ENCODE measurements around the gene MAEA. TPM values are rescaled to one million over a fixed set of nuclear protein-coding genes. Genes with fewer than 3 reads are reported as not detected.

Gene MAEA
- total and polyA plus RNA-seq, 10 of the 15 experiments (the other 5 are each of a cell fraction or from before 2014, with no cell fraction given) = 3.6 to 67.1 (median 54.6) TPM

DNA sequence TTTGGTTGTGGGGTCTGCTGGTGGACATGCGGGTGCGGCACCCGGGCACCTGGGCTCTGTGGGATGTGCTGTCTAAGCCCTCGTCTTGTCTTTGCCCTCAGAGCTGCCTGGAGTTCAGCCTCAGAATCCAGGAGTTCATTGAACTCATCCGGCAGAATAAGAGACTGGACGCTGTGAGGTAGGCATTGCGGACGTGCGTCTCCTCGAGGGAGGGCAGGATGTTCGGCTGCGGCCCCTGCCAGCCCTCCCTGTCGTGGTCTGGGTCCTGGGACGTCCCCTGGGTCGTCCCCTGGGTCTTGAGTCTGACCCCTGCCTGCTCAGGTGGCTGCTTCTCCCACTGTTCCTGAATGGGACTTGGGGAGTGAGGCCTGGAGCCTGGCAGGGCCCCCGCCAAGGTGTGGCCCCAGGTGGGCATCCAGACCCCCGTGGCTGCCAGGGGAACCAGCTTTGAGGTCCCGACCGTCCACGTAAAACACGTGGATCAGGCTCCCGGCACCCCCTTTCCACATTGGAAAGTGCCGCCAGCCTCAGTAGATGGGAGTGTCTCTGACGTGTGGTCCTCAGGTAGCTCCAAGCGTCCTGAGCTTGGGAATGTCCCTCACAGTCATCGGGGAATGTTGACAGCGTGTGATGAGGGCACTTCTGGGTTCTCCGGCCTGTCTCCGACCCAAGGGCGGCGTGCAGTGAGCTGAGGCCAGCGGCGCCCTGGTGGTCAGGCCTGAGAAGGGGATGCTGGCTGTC is 38.0 kb downstream of the MAEA start:
- H3K4me3 ChIP-seq = no peak overlapping the region
- intact Hi-C loops (cut with micrococcal nuclease; ENCODE audit: unreplicated experiment) = no loop called here
- H3K4me2 ChIP-seq (ENCODE audit: control insufficient read depth, insufficient read depth) = no peak overlapping the region
- SMC1A ChIA-PET (ENCODE audit: uncharacterized antibody, unreplicated experiment) = interaction anchor here (0.7 kb wide), 1 partner anchor 367 kb away, joined by 3 read pairs; no protein-coding TSS in a partner anchor
- no peak overlapping the region for H2AFZ ChIP-seq (ENCODE audit: control insufficient read depth, low read depth, low read length)
- H3K9me3 ChIP-seq (replicated peaks; ENCODE audit: control insufficient read depth, insufficient read depth, low read length) = no peaks in the 10 kb centered on the region
- no peaks in the 10 kb centered on the region for H3K4me1 ChIP-seq (ENCODE audit: control insufficient read depth, insufficient read depth, low read length)
- no peak for ATAC-seq
- peaks cover 4 to 35% of the 10 kb centered on the region in 2 experiments; a peak in 3 of 4 replicates for H3K36me3 ChIP-seq (ENCODE audit: control insufficient read depth in 2 of 2, insufficient read depth in 2 of 2, low read length in 1 of 2)
- CTCF ChIA-PET = interaction anchor here (1.2 kb wide), 1 partner anchor 14 kb away, joined by 3 read pairs; no protein-coding TSS in a partner anchor
- RAD21 ChIA-PET (ENCODE audit: unreplicated experiment) = no interaction called here
- H3K27ac ChIP-seq (ENCODE audit: control insufficient read depth, insufficient read depth) = no peak overlapping the region
- H3K79me2 ChIP-seq (ENCODE audit: control insufficient read depth, insufficient read depth, low read length) = no peaks in the 10 kb centered on the region
- no peak for TF ChIP-seq IRF4 (IDR thresholded peaks at IDR 0.05; ENCODE audit: low read depth, low read length)
- no peak for TF ChIP-seq HDGF (IDR thresholded peaks at IDR 0.05)
- TF ChIP-seq RELA (IDR thresholded peaks at IDR 0.05; ENCODE audit: borderline replicate concordance, partially characterized antibody) = no peak
- no peak for TF ChIP-seq POLR2AphosphoS2 (IDR thresholded peaks at IDR 0.05; ENCODE audit: low read depth, low read length)
- no peak for TF ChIP-seq RAD21 (IDR thresholded peaks at IDR 0.05; ENCODE audit: insufficient read depth, low read depth, low read length)
- no peak for TF ChIP-seq NFIC (IDR thresholded peaks at IDR 0.05; ENCODE audit: low read depth, low read length)
- TF ChIP-seq ZBED1 (IDR thresholded peaks at IDR 0.05; ENCODE audit: borderline replicate concordance) = no peak
- no peak for TF ChIP-seq NFYA (IDR thresholded peaks at IDR 0.05; ENCODE audit: borderline replicate concordance, low read depth, low read length)
- no peak for TF ChIP-seq FOXM1 (IDR thresholded peaks at IDR 0.05; ENCODE audit: low read depth, low read length)
- no peak for TF ChIP-seq ZNF217 (IDR thresholded peaks at IDR 0.05)
- no peak for TF ChIP-seq ZNF622 (IDR thresholded peaks at IDR 0.05)
- TF ChIP-seq MEF2B (IDR thresholded peaks at IDR 0.05; ENCODE audit: partially characterized antibody, poor library complexity, severe bottlenecking) = no peak
- no peak for DNase-seq (ENCODE audit: low read depth, low spot score)
- H3K27me3 ChIP-seq (replicated peaks in 1 of 2; ENCODE audit: control insufficient read depth in 2 of 2, insufficient read depth in 2 of 2, low read length in 1 of 2) = no peaks in the 10 kb centered on the region
- FAIRE-seq = no peak
- BruUV-seq (replicated peaks) = no TSS peak
- in situ Hi-C loops (cut with MboI) = no loop called here
- H4K20me1 ChIP-seq (ENCODE audit: control insufficient read depth, insufficient read depth) = no peaks in the 10 kb centered on the region
- 93% methylated on average over 33 of the region's 33 CpGs for WGBS (ENCODE audit: insufficient coverage, insufficient replicate concordance, low lambda C conversion rate, missing lambda C conversion rate)
- POLR2A ChIA-PET = no interaction called here
- H3K9ac ChIP-seq (ENCODE audit: control insufficient read depth, insufficient read depth, low read length) = no peak overlapping the region

Measured in GM12878 (cell line).